B cell (primary cell): Measurements from ENCODE around the gene BIRC5.

Source experiments
- CTCF ChIP-seq: fragments of 200-600 bp; IDR thresholded peaks from one replicate; pipeline ENCODE4 v1.8.0; 2022; ENCODE audit warnings: antibody characterized with exemption, mild to moderate bottlenecking
- EZH2 ChIP-seq: IDR thresholded peaks from 2 replicates; pipeline ENCODE4 v1.6.1; 2012; ENCODE audit warnings: borderline replicate concordance, low read depth, mild to moderate bottlenecking, moderate library complexity, low read length; ENCODE audit not compliant: insufficient read depth, poor library complexity, severe bottlenecking

GRCh38 chr17:78206298-78206697 lies 7.8 kb upstream of the BIRC5 start:
- no peak for TF ChIP-seq CTCF
- no peak for TF ChIP-seq EZH2
